ENCODE measurements around the gene SH3RF3.
A peak's percentile ranks its signal among the peaks of the same experiment; 100 is the strongest.
"Not testable (repeated sequence)": the region's sequence is repeated elsewhere in the genome, so short reads cannot be mapped to it uniquely, and the experiment has no call there.

SH3RF3 gene

GRCh38 chr2:109222422-109222821, 93.4 kb downstream of the SH3RF3 start:
- no peak for DNase-seq

- DNase-seq = no peak
Measured at GRCh38 chr2:109222825-109223471, 93.9 kb downstream of the SH3RF3 start.

GRCh38 chr2:109223490-109223889, 94.5 kb downstream of the SH3RF3 start:
- DNase-seq = no peak

- not testable (repeated sequence) for DNase-seq
Measured at GRCh38 chr2:109224341-109224740, 95.3 kb downstream of the SH3RF3 start.

- no peak for DNase-seq
Measured at GRCh38 chr2:109225170-109225782, 96.3 kb downstream of the SH3RF3 start.

- DNase-seq = no peak
Measured at GRCh38 chr2:109226128-109226527, 97.1 kb downstream of the SH3RF3 start.

- DNase-seq = no peak
Measured at GRCh38 chr2:109226622-109227021, 97.6 kb downstream of the SH3RF3 start.

GRCh38 chr2:109229094-109229675, 100.2 kb downstream of the SH3RF3 start:
- no peak for DNase-seq

GRCh38 chr2:109230941-109231420, 102.0 kb downstream of the SH3RF3 start:
- DNase-seq = peak in 1 of 2 experiments; percentile 14

GRCh38 chr2:109231428-109231827, 102.4 kb downstream of the SH3RF3 start:
- no peak for DNase-seq

GRCh38 chr2:109231996-109232705, 103.1 kb downstream of the SH3RF3 start:
- no peak for DNase-seq

- DNase-seq = no peak
Measured at GRCh38 chr2:109232909-109233308, 103.9 kb downstream of the SH3RF3 start.

GRCh38 chr2:109233643-109234042, 104.6 kb downstream of the SH3RF3 start:
- DNase-seq = no peak

GRCh38 chr2:109234355-109234754, 105.3 kb downstream of the SH3RF3 start:
- DNase-seq = no peak

GRCh38 chr2:109236147-109236546, 107.1 kb downstream of the SH3RF3 start:
- DNase-seq = no peak

- DNase-seq = no peak
Measured at GRCh38 chr2:109237792-109238191, 108.8 kb downstream of the SH3RF3 start.

GRCh38 chr2:109238580-109238979, 109.6 kb downstream of the SH3RF3 start:
- DNase-seq = no peak

GRCh38 chr2:109239720-109240119, 110.7 kb downstream of the SH3RF3 start:
- no peak for DNase-seq

GRCh38 chr2:109242210-109242653, 113.2 kb downstream of the SH3RF3 start:
- DNase-seq = no peak

GRCh38 chr2:109242654-109243331, 113.8 kb downstream of the SH3RF3 start:
- DNase-seq = no peak

GRCh38 chr2:109243526-109244303, 114.7 kb downstream of the SH3RF3 start:
- DNase-seq = no peak

GRCh38 chr2:109244304-109244582, 115.2 kb downstream of the SH3RF3 start:
- no peak for DNase-seq

Data from NCI-H524 (cell line).